Measurements from ENCODE around the gene TSHZ2.
"Not testable (repeated sequence)": the region's sequence is repeated elsewhere in the genome, so short reads cannot be mapped to it uniquely, and the experiment has no call there.

Gene TSHZ2

DNA sequence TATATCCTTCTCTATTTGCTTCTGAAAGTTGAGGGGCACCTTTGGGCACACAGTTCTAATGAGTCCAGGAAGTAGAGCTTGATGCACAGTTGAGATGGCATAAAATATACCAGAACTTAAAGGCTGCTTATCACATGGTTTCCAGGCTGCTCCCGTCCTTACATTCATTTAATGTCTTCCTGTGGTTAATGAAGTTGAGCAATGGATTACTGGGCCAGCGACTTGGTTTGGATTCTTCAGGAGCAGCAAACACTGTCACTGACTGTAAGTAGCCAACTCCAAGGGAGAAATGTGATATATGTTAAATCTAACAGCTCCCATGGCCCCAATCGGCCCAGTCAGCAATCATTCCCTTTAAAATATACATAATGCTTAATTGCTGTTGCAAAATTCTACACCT lies 9.0 kb upstream of the TSHZ2 start:
- no peak for DNase-seq

DNA sequence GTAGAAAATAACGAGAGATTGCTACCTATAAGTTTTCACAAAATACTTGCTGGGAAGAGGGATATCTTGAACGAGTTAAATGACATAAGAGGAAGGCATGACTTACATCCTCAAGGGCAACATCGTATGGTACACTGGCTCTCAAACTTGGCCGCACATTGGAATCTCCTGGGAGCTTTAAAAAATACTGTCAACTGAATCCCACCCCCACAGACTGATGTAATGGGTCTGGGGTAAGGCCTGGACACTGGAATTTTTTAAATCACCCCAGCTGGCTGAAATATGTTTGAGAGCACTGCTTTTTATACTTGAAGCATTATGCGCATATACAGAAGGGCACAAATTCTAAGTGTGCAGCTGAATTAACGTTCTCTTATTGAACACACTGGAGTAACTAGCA lies 8.0 kb upstream of the TSHZ2 start:
- no peak for DNase-seq

DNA sequence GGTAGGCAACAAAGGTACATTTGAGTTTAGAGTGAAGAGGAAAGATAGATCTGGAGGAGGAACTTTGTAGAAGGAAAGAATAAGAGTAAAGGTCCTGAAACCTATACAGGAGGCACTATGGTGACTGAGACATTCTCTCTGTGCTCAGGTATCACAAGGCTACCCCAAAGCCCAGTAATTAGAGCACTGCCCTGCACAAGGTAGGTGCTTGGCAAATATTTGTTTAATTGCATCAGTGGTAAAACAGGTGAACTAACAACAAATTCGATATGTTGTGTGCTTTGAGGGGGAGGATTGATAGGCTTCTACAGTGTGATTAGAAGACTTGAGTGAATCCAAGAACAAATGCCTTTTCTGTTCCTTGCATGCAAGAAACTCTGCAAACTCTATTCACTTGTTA lies 6.8 kb upstream of the TSHZ2 start:
- no peak for DNase-seq

DNA sequence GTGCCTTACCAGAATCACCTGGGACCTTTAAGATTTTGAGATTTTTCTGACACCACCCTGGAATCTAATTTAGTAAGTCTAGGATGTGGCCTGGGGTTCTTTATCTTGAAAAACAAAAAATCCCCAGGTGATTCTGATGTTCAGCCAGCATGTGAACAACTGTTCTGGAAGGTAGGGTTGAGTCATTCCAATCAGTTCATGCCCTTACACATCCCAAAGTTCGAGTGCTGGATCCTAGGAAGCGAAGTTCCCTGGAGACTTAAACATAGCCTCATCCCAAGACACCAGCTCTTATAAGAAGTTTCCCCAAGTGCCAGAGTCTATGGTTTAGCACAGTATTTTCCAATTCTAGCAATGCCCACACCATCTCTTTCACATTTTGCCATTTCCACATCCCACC lies 6.3 kb upstream of the TSHZ2 start:
- no peak for DNase-seq

DNA sequence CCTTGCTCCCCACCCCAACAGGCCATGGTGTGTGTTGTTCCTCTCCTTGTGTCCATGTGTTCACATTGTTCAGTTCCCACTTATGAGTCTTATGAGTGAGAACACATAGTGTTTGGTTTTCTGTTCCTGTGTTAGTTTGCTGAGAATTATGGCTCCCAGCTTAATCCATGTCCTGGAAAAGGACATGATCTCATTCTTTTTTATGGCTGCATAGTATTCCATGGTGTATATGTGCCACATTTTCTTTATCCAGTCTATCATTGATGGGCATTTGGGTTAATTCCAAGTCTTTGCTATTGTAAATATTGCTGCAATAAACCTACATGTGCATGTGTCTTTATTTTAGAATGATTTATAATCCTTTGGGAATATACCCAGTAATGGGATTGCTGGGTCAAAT lies 5.6 kb upstream of the TSHZ2 start:
- not testable (repeated sequence) for DNase-seq

DNA sequence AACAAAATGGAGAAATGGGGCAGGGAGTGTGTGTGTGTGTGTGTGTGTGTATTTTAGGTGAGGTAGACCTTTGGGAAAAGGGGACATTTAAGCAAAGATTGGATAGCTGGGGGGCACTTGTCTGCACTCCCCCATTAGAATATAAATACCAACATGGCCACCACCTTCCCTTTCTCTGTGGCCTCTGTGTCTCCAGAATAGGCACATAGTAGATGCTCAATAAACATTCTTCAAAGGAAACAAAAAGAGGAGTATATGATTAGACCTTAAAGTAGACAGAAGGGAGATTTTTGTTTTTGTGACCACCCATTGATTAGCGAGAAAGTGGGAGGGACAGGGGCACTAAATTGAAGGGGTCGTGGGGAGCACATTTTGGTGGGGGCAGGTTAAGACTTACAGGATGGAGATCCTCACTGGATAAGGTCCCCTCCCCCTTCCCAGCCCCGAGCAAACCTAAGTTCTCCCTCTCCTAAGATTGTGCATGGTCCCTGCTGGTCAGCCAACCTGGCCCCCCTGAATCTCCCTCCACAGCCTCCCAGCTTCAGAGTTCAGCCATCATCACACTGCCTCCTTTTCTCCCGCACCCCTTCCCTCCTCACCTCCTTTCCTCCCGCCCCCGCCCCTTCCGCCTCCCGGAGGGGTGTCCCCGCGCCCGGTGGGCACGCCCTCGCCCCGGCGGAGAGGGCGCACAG lies 514 bp upstream of the TSHZ2 start:
- no peak for DNase-seq

DNA sequence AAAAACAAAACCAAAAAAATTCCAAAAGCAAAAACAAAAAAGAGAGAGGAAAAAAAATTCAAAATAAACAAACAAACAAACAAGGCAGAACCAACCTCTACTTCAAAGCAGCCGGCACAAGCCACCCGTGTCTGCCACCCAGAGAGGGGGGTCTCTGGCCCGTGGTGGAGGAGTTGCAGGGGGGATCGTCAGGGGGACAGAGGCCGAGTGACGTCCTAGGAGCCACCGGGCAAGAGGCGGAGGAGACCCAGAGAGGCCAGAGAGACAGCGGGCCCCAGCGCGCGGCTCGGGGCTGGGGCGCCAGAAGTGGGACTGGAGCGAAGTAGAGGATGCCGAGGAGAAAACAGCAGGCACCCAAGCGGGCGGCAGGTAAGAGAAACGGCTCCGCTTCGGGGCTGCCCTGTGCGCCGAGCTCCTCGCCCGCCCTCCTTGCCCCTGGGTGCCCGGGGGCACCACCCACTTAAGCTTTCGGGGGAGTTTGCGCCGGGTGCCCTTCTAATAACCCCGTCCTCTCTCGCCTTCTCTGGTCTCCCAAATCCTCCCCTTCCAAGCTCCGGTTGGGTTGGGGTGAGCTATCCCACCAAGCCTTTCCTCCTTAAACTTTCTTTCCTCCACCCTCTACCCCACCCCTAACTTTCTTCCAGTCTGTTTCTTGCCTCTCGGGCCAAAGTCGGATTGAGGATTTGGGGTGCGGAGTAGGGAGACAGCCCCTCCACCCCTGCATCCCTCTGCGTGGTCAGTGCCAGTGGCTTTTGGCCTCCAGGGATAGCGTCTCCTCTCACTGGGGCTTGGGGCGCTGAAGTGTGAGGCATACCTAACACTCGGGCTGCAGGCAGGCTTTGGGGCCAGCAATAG lies 1.0 kb downstream of the TSHZ2 start:
- DNase-seq = no peak

DNA sequence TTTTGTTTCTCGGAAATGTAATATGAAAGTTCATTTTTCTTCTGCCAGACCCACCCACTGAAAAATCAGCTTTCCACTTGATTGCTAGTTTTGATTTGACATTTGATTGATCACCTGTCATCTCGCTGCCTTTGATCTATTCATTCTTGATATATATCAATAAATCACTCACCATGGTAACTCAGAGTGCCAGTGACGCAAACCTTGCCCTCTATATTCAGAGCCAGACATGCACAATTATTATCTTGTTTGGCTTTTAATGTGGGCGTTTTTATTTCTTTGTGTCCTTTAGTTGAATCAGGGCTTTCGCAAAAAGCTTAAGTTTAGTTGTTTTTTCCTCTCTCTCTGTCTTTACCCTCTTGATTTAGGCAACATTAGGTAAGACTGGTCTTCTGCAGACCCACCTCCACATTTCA lies 2.0 kb downstream of the TSHZ2 start:
- DNase-seq = no peak

DNA sequence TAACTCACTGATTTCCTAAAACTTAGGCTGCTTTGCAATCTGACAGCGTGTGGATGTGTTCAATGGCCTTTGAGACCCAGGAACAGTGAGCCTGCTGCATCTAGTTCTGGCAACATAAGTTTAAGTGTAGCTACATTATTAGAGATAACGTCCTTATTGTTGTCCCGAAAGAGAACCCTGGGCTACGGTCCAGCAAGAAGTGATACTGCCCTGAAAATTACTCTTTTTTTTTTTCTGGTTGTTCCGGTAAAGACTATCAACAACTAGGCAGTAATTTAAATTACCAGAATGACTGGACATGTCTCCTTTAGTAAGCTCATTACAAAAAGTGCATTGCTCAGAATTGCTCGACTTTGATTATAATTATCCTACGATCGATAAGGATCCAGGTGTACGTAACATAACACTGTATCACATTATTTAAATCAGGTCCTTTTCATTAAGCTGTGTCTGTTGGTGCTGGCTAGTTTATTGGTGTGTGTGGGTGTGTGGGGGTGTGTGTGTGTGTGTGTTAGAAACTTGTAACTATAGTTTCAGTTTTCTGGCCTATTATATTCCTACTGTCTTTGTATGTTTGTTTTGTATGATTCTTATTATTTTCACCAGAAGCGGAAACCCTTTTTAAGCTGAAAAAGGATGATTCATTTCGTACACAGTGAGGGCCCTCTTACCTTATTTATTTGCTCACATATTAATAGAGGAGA lies 3.0 kb downstream of the TSHZ2 start:
- DNase-seq = no peak

DNA sequence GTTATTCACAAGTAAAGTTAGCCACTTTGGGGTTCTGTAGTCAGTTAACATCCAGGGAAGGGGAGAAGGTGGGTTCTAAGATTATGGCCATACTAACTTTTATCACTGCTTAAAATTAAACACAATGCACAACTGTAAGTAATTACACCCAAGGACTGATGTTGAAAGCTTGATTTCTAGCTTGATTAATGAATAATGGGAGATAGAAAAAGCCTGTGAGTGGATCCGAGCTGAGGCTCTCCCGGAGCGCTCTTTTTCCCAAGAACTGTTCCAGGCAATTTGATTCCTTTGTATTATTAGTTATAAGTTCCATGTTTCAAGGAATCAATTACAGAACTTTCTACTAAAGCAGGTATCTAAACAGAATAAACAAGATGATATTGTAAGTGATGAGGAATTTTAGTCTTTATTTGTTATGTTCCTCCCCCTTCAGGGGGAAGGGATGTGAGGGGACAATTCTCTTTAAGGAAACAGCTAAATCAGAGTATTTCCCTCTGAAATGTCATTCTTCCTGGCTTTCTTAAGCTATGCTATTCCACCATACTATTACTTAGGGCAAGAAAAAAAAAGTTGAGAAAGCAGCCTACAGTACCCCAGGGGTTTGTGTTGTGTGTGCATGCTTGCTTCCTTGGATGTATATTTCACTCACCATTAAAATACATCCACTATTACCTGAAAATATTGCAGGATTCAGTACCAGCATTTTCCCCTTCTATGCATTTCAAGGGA lies 3.8 kb downstream of the TSHZ2 start:
- no peak for DNase-seq

DNA sequence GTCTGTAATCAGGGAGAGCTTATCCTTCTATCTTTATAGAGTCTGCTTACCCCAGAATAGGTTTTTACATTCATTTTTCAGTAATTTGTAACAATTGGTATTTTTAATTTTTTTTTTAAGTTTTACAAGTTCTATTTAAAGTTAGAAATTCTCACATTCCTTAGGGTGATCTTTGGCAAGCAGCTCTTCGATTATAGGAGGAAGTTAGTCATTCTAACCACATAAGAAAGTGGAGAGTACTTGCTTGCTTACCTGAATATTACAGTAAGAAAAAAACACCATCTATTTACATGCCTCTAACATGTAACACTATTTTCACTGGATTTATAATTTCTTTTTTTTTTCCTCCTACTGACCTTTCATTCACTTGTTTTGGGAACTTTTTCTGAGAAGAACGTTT lies 6.7 kb downstream of the TSHZ2 start:
- DNase-seq = no peak

DNA sequence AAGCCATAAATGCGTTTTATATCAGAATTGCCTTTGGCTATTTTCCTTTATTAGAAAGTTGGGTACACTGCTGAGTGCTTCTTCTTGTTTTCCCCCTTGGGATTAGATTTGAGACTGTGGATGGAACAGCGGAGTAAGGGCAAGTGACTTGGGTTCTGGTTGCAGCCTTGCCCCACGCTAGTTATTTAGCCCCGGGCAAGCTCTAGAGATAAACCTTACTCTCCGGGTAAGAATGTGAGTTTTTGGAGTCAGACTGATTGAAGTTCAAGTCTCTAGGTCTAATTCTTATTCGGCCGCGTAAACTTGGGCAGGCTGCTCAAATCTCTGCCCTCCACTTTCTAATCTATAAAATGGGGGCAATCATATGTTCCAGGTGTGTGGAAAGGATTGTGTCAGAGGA lies 8.9 kb downstream of the TSHZ2 start:
- DNase-seq = no peak

DNA sequence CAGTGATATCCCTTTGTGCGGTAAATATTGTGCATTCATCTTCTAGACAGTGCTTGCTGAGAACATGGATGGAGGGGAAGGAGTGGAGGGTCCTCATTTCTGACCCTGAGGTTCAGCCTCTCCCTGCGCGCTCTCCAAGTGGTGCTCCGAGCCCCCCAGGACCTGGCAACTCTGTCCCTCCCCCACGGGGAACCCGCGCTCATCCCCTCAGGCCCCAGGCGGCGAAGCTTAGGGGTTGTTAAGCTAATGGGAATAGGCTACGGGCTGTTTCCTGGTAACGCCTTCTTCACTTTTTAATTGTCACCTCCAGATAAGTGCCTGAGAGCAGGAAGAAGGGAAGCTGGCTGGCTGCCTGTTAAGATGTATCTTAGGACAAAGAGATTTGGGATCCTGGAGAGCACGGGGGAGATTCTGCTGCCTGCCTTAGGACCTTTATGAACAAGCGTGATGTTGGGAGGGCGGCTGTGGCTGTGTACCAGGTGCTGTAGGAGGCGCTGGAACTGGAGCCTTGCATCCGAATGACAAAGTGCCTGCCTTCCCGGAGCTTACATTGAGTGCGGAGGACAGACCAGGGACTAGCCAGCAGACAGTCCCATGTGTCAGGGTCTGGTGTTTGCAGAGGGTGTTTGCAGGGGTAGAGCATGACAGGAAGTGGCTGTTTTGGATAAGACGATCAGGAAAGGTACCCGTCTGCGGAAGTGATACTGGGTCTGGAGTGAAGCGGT lies 11.7 kb downstream of the TSHZ2 start:
- no peak for DNase-seq

DNA sequence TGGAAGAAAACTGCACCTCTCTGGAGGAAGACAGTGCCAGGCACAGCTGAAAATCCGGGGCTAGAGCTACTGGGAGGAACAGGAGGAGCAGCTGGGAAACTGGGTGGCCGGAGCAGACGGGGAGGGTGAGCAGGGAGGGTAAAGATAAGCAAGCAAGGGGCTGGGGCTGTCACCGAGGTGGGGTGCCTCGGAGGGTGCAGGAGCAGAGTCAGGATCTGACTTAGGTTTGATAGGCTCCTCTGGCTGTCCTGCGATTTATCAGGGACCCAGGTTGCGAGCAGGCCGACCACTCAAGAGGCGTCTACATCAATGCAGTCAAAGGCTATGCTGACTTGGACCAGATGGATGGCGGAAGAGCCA lies 12.3 kb downstream of the TSHZ2 start:
- DNase-seq = no peak

DNA sequence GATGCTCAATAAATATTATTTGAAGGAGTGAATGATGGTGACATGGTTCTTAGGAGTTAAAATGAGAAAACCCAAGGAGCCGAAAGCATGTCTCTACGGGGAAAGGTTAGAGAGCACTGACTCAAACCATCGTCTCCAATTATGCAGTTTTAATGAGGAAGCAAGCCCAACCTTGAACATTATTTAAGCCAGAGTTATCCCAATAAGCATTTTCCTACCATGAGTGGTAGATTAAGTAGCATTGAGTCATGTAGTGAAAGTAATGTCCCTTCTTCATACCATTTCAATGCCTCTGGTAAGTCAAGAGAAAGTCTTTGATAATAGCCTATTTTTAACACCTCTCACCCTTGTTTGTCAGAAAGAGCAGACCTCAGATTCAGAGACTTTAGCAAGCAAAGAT lies 13.5 kb downstream of the TSHZ2 start:
- DNase-seq = no peak

DNA sequence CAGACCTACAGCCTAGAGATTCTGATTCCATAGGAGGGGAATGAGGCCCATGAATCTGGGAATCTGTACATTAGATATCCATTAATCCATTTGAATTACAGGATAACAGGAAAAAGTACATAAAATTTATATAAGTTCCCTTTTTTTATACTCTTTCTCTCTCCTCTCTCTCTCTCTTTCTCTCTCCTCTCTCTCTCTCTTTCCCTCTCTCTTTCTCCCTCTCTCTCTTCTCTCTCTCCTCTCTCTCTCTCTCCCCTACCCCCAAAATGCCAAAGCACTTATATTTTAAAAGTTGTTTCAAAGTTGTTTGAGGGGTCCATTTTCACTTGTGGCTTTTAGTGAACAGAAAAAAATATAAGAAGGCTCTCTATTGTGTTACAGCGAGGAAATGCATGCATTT lies 15.1 kb downstream of the TSHZ2 start:
- DNase-seq = no peak

DNA sequence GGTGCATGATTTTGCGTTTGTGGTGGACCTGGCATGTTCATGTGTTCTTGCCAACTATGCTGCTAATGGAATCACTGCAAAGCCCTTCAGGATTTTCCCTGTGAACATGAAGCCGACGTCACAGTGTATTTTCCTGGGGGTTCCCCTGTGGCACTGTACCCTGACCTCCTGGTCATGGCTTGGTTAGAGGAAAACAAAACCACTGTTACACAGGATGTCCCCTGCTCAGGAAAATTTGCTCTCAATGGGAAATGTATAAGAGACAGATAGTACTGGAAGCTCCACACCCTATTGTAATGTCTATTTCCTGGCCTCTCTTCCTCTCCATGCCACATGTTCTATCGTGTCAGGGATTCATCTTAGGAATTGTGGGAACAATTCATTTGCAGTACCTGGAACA lies 19.7 kb downstream of the TSHZ2 start:
- no peak for DNase-seq

DNA sequence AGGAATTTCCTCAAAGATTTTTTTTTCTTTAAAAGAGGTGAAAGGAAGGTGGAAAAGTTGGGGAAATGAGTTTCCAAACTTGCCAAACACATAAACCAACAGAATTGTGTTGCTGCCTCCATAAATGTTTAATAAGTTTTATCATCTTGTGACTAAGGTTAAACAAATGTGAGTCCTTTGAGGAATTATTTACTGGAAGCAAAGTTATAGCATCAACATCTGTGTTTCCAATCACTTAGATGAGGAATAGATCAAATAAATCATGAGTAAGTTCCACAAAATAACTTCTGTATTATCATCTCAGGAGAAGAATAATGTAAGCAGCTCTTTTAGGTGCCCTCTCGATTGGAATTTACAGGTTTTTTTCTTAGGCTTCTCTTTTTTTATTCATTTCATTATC lies 20.5 kb downstream of the TSHZ2 start:
- DNase-seq = no peak

DNA sequence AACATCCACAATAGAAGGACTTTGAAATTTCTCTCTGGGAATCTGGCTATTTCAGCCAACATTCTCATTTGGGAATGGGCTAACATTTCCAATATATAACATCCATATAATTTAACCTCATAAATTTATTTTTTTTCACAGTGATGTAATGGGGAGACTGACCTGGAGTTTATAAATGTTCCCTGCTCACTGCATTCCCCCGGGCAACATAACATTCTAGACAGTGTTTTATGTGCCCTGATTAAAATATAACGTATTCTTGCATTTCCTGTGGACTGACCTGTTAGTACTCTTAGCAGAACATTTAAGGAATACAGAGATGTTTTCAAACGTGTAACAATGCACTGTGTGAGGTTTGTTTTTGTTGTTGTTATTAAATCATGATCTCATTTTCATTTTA lies 20.9 kb downstream of the TSHZ2 start:
- no peak for DNase-seq

DNA sequence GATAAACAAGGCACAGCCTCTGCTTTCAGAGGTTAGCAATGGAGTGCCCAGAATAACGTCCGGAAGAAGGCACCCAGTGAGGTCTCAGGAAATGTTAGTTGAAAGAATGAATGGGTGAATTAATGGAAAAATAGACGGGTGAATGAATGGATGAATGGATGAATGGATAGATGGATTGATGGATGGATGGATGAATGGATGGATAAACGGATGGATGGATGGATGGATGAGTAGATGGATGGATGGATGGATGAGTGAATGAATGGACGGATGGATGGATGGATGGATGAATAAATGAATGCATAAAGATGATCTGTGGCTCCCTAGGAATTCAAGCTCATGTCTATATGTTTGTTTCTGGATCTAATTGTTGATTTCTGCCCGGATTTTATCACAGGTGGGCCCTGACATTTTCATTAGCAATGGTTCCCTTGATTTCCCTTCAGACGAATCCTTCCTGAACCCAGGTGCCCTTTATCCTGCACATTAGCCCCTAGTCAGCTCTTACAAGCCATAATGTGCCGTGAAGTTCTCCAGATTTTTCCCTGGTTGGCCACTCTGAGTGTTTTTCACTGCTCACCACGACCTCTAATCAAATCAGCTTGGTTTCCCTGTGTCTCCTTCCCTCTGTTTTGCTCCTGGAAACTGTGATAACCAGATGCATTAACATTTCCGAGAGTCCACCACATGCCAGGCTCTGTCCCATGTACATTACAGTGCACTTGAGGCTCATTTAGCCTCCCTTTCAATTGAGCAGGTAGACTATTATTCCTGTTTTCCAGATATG lies 22.2 kb downstream of the TSHZ2 start:
- DNase-seq = no peak

DNA sequence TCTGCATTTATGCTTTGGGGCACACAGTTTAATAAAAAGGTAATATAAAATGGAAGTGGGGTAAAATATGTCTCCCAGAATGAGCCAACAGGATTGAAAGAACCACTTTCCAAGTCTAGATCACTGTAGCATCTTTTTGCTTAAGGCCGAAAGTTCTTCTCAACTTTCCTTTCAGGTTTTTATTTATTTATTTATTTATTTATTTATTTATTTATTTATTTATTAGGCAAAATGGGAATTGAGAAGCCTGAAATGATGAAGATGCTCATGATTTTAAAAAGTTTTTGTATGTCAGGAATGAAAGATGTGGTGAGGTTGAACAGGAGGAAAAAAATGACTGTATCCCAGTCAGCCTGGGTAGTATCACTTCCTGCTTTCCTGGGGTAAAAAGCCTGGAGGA lies 24.0 kb downstream of the TSHZ2 start:
- no peak for DNase-seq

DNA sequence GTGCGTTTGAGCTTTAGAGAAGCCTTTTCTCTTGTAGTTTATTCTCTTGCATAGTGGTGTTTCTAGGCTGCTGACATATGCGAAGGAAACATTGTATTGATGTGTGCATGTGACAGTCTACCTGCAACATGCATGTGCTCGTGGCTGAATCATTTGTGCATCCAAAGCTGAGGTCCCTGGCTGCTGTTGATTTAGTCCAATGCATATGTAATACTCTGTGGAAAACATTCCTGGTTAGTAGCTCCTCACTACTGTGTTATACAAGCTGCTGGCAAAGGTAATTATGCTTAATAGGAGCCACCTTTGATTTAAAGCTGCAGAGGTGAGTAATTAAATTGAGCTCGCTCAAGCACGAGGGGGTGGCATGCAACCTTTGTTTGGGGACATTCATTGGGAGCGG lies 24.5 kb downstream of the TSHZ2 start:
- DNase-seq = no peak

Measured in DMS79 treated with DMSO at 0.1 percent for 48 hours (cell line).